Fibroblast of skin of left quadriceps (primary cell): ENCODE measurements around the gene SMAD6.

Source experiments
- DNase-seq, 2 experiments: peaks; one replicate each; pipeline ENCODE4 v3.0.0-alpha.2; 2013; ENCODE audit warnings: low read depth in 2 of 2

SMAD6 gene

DNA sequence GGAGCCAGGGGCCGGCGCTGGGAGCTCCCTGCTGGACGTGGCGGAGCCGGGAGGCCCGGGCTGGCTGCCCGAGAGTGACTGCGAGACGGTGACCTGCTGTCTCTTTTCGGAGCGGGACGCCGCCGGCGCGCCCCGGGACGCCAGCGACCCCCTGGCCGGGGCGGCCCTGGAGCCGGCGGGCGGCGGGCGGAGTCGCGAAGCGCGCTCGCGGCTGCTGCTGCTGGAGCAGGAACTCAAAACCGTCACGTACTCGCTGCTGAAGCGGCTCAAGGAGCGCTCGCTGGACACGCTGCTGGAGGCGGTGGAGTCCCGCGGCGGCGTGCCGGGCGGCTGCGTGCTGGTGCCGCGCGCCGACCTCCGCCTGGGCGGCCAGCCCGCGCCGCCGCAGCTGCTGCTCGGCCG, 1.5 kb downstream of the SMAD6 start:
- no peak for DNase-seq

DNA sequence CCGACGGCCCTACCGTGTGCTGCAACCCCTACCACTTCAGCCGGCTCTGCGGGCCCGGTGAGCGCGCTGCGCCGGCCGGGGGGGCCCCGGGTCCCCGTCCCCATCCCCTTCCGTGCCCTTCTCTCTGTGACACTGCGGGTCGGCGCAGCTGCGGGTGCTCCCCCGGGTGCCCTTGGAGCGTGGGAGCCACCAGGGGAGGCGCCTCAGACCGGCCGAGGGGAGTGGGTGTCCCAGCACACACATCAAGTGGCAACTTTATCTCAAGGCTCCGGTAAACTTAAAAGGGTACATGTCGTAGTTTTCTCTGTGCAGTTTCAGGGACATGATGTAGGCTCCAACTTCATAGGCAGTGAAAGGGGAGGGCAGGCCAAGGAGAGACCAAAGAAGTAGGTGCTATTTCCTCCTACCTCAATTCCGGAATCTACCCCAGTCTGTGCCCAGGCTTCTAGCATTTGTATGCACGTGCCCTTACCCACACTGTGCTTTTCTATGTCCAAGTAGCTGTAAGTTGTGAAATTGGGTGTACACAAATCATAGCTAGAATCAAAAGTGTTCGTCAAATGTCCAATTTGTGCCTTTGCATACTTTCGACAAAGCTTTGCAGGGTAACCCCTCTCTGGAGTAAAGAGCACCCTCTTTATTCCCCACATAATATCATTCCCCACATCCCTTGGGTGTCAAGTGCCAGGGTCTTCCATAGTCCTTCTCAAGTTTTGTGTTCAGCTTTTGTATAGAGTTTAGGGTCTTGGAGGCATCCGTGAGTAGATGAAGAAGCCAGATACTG, 2.2 kb downstream of the SMAD6 start:
- no peak for DNase-seq

DNA sequence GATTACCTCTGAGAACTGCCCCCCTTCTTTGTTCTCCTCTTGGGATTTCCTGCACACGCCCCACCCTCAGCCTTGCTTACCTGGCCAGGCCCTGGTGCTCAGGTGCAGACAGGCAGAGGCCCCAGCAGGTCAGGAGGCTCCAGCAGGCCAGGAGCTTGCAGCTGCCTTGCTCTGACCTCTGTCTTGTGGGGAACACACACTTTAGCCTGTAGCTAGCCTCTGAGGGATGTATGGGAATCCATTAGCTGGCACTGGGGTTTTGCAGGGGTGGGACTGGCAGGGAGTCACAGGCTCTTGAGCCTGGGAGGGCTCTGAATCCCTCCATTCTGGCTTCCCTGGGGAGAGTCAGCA, 2.7 kb downstream of the SMAD6 start:
- DNase-seq: no peak

DNA sequence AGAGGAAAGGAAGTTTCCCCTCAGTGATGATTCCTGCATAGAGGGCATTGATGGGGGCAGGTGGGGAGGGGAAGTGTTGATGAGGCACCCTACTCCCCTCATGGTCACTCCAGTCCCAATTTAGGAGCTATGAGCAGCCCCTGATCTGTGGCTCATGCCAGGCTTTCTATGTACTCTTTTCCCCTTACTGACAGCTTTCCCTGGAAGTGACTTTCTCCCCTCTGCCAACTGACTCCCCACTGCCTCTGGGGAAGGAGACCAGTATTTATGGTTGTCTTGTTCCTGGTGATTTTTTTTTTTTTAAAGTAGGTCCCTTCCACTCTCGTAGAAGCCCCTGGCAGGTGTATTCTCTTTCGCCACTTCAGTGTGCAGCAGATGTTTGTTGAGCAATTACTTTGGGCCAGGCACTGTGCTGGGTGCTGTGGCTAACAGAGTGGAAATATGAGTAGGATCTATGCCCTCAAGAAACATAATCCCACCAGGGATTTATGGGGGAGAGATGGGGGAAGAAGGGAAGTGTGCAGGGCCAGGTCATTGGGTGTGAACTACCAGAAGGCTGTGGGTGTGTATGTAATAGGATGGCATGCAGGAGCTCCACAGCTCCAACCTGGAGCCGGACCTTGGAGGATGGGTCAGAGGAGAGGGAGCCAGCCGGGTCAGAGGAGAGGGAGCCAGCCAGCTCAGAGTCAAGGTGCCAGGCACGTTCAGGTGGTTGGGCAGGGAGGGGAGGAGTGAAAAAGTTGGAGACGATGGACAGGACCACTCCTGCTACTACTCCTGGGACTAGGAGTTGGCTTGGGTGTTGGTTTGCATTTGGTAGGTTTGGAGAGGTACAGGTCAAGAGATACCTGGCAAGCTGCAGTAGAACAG, 3.5 kb downstream of the SMAD6 start:
- DNase-seq: no peak

DNA sequence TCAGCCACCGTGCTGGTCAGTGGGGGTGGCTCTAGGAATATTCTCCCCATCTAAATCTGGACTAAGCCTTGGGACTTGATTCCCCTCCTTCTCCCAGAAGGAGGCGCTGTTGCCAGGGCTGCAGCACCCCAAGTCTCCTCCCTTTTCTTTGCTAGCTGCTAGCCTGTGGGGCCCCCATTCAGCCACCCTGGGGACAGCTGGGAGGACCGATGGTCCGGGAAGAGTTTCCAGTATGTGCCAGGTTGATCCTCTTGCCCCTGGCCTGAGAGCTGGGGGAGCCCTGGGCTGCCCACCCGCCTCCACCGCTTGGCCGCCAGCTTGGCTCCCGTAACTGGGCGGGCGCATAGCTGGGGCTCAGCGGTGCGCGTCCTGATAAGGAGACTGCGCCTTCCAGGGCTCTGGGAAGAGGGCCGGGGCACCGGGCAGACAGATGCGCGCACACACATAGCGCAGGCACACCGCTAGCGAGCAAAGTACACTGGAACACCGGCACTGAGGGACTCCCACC, 4.2 kb downstream of the SMAD6 start:
- DNase-seq: no peak

DNA sequence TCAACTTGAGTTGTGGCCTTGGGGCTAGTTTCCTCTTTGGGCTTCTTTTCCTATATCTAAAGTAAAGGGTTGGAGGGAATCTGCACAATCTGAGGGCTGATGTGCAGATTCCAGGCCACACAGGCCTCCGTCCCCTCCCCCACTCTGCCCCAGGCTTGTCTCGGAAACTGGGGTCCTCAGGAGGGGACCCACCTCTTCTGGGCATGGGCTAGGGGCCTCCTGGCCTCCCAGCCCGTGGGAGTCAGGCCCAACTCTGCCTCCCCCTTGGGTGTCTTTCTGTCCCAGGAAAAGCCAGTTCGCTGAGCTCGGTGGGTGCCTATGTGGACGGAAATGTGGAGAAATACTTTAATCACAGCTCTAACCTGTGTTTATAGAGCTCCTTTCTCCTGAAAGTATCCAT, 4.8 kb downstream of the SMAD6 start:
- DNase-seq: no peak

DNA sequence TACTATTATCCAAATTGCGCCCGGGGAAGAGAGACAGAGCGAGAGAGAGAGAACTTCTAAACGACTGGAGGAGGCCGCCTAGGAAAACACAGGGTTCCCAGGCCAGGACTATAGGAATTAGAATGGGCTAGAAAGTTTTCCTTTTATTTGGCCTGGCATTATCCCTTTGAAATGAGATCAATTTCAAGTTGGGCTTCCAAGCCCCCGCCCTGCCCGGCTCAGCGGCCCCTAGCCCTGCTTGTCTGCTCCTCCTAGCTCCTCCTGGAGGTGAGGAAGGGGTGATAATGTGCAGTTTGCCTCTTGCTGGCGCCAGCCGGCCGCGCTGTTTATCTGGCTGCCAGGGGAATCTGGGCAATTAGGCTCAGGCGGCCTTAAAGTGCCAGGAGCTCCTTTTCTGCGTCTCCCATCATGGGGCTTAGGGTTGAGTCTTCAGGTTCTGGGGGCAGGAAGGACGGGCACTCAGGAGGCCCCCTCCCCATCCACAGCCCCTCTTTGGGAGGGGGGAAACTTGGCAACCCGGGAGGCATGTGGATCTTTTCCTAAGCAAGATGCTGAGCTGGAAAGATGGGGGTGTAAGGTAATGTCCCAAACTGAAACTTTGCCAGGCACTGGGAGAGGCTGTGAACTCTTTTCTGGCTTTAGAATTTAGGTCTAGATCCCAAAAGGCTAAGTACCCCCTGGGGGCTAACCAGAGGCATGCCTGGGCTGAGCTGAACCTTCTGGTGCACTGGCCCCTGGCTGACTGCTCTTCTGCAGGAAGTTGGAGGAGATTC, 5.5 kb downstream of the SMAD6 start:
- DNase-seq: no peak

DNA sequence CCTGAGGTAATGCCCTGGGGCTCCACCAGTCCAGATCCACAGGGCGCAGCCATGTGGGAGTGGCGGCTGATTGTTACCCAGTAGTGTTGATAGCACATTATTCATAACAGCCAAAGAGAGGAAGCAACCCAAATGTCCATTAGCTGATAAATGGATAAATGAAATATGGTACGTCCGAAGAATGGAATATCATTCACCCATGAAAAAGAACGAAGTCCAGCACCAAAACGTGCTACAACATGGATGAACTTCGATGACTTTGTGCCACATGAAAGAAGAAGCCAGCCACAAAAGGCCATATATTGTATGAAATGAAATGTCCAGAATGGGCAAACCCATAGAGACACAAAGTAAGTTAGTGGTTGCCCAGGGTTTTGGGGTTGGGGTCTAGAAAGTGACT, 6.4 kb downstream of the SMAD6 start:
- DNase-seq: no peak

DNA sequence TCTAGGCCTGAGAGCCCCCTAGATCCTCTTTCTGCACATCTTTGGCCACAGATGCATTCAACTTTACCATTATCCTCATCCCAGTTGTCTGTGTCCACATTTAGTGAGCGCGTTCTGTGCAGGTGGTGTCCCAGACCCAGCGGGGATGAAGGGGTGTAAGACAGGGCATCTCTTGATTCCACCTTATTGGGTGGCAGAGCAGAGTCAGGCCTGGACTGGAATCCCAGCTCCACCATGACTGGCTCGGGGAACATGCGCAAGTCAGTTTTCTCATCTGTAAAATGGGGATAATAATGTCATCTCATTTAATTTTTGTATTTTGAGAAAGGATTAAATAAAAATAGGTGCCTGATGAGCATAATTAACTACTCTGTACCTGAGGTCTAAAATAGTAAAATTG, 7.8 kb downstream of the SMAD6 start:
- no peak for DNase-seq

DNA sequence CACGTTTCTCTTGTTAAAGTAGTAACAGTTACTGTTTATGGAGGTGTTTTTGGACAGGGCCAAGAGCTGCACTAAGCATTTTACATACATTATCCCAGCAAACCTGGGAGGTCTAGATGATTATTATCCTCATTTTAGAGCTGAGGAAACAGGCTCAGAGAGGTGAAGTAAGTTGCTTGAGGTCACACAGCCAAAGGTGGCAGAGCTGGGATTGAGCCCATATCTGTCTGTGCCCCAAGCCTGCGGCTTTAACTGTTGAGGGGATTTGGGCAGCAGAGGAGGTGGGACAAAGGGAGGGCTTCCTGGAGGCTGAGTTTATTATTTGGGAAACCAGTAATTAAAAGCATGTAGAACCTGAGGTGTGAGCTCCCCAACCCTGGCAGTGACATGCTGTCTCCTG, 9.2 kb downstream of the SMAD6 start:
- DNase-seq: no peak

DNA sequence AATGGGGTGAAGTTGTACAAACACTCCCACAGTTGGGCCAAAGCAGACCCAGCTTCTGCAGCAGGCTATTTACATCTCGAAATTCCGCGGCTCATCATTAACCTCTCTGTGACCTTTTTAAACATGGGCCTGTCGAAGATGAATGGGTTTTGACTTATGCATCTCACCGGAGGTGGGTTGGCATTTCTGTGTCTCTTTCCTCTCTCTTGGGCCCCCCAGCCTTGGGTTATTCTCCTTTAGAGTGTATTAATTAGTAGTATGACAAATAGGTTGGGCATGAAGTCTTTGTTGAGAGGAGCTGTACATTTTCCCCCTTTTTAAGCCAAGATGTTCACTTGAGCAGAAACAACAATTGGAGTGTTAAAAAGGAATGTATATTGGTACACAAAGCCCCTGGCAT, 9.8 kb downstream of the SMAD6 start:
- DNase-seq: no peak

DNA sequence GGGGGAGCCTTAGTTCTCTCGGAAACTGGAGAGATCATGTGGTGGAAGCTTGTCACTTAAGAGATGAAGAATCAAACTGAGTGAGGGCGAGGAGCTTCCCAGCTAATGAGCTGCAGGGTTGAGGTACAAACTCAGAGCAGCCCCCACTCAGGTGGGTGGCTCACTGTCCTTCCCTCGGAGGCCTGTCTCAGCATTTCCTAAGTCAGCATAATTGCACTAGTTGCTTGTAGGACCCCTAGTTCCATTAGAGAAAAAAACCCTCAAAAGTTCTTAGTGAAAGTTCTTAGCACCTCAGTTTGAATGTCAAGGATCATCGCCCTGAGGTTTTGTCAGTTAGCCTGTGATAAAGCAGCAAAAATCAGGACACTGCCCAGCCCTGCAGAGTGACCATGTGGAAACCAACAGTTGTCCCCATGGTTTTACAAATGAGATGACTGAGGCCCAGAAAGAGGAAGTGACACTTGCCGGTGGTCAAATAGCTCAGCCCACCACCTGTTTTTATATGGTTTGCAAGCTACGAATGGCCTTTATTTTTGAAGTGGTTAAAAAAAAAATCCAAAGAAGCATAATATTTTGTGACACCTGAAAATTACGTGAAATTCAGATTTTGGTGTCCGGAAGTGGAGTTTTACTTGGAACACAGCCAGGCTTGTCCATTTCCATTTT, 11.9 kb downstream of the SMAD6 start:
- DNase-seq: no peak

DNA sequence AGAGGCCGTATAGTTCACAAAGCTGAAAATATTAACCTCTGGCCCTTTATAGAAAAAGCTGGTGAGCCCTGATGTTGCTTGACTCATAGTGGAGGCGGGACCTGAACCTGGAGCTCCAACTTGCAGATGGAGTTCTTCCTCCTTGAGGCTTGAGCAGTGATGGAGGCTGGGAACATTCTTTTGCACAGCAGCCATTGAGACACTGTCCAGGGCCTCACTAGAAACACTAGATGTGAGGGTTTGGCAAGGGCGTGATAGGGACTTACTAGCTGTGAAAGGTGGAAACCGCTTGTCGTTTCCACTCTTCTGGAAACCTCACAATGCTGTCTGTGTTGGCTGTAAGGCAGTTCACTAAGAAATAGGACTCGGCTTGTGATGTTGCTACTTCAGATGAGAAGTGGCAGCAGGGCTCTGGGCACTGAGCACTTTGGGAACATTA, 12.5 kb downstream of the SMAD6 start:
- no peak for DNase-seq

DNA sequence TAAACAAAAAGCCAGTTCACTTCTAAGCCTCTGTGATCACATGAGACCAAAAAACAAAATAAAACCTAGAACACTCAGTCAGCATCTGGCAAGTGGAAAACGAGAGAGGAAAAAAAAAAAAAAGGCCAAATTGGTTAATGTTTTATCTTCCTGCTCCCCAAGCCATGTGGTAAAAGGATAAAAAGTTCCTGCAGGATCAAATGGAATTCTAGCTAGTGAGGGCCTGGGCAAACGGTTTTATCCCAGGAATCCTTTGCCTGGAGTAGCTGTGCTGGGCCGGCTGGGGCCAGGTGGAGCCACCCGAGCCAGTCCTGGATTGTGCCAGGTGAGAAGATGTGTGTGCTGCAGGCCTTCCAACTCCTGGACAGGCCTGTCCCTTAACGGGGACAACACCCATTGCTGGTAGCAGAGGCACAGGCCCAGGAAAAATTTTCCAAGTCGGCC, 13.2 kb downstream of the SMAD6 start:
- no peak for DNase-seq

DNA sequence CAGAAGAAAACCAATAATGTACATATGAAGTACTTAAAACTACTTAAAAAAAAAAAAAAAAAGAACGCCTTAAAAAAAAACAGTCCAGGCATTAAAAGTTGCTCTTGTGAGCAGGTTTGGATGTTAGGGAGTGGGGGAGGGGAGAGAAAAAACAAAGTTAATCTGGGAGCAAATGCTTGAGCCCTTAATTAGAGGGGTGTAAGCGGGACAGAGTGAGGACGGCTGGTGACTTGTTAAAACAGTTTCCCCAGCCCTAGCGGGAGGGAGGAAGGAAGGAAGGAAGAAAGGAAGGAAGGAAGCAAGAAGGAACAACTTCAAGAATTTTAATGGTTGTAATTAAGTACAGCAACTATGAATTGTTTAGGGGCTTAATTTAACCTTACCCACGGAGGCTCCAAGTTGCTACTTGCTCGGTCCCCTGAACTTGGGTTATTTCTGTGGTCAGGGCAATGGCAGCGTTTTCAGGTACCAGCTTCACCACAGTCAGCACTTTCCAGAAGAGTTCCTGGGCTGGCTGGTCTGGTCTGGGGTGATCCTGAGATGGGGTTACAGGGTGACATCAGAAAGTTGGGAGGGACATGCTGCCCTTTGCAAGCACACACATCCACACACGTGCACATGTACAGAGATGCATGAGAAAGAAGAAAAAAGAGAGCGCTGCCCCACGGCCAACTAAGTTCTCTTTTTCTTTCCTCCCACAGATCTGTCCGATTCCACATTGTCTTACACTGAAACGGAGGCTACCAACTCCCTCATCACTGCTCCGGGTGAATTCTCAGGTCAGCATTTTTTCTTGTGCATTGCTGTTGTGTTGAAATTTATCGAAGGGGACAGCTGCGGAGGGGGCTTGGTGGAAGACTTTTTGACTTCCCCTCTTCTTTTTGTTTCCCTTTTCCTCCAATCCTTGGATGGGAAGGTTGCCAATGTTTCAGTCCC, 14.0 kb downstream of the SMAD6 start:
- DNase-seq: no peak

DNA sequence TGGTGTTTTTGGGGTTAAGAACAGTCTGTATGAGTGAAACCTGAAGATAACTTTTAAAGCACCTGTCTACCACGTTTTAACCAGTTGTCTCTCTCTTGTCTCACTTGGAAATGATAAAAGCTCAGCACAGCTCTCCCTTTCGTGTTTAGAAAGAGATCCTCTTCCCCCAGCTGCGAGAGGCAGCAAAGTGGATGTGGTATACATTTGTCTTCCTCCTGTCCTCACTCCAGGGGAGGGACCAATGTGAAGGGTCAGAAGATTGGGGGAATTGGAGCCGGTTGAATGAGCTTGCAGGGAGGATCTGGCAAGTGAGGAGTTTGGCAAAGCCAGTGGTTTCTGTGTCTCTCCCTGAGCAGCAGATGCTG, 14.6 kb downstream of the SMAD6 start:
- no peak for DNase-seq

DNA sequence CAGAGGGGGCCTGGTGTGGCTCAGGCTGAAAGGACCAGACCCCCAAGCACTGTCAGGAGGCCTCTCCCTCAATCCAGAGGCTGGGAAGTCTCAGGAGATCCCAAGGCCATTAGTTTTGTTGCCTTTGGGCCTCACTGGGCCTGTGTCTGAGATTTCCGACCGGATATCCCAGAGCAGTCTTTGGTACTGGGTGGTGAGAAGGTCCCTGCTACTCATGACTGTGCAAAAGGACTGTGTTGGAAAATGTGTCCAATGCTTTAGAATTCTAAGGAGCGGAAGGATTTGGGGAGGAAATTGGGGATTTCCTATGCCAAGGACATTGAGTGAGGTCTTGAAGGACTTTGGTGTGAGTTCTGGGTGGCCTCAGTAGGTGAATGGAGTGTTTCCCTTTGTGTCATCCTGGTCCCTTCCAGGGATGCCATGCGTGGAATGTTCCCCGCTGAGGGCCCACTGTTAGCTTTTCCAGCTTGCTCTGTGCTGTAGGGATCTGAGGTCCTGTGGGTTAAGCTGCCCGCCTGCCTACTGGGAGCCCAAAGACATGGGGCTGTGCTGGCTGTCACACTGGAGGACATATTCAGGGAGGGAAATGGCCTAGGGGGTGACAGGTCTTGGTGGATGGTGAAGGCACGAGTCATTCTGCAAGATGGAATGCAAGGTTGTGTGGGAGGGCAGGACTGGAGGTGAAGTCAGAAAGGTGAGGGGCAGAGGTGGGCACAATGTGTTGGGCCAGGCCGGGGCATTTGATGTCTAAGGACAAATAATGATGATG, 16.4 kb downstream of the SMAD6 start:
- DNase-seq: no peak

DNA sequence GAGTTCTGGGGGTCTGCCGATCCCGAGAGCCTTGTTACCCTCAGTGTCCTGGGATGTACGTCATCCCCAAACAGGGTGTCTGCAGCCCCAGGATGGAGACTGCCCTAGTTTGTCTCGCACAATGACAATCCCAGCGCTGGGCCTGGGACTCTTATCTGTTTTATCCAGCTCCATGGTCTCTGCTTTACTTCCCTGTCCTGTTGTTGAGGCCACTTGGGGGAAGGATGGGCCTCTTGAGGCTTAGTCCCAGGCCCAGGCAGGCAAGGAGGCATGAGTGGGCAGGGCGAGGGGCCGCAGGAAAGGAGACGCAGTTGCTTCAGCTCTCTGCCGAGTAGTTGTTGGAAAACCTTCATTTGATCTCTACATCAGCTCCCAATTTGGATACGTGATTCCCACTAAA, 17.4 kb downstream of the SMAD6 start:
- no peak for DNase-seq

DNA sequence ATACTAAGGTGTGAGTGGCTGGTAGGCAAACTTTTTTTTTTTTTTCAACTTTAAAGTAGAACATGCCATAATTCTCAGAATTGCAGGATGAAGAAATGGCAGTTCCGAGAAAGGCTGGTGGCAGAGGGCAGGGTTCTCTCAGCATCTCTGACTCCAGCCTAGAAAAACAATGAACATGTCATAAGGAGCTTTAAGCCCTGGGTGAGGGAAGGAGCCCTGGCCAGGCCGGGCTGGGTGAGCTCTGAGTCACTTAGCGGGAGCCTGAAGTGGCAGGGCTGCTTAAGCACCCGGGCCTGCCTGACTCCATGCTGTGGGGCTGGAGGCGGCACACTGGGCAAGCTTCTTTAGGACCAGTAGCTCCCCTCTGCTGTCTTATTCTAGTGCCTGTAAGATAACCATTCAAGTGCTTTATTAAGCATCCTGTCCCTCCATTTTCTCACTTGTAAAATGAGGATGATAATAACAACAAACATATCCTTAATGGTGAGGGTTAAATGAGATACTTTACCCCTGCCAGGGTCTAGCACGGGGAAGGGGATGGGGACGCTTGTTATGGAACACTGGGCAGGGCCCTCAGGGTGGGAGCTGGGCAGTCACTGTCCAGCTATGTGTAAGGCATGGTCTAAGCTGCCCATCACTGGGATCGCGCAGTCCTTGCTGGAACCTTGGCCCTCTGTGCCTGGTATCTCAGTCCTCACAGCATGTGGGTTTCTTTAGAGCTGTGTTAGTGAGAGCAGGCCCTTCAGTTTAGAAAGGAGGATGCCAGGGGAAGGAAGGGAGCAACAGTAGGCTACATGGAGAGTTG, 18.4 kb downstream of the SMAD6 start:
- DNase-seq: no peak
